Stimulated activated CD4-positive, alpha-beta T cell treated with anti-CD3 and anti-CD28 coated beads, Interleukin-12 subunit alpha, Interleukin-12 subunit beta, amount 100 ng/mL, for 24 hours (primary cell): ENCODE measurements around the gene ROPN1L.

Experiments used
- DNase-seq, 2 experiments: peaks; one replicate each; pipeline ENCODE4 v3.0.0-alpha.2; 2020; ENCODE audit warnings: low read depth in 2 of 2

ROPN1L gene

DNA sequence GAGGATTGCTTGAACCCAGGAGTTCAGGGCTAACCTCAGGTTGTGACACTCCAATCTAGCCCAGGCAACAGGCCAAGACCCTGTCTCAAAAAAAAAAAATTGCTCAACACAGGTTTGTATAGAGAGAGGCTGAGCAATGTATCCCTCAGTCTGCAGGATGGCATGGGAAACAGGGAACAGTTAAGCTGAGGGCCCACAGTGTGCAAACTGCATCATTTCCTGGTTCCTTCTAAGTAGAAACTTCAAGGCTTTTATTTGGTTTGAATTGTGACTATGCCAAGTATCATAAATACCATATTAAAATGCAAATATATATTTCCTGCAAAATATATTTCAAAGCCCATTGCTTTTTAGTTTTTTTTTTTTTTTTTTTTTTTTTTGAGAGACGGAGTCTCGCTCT is 13.7 kb upstream of the ROPN1L start:
- no peak for DNase-seq

DNA sequence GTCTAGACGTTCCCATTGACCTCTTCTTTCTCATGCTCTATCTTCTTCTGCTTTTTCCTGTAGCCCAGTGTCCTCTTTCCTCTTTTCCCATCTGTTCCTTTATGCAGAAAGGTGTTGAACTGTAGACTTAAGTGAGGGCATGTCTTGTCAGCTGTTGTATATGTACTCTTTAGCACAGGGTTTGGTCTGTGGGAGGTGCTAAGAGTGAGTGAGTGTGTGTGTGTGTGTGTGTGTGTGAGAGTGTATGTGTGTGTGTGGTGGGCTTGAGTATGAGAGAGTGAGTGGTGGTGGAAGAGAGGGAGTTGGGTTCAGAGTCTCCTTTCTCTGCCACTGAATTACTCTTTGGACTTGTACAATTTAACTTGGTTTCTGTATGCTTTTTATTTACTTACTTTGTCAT is 10.3 kb upstream of the ROPN1L start:
- DNase-seq, result no peak

DNA sequence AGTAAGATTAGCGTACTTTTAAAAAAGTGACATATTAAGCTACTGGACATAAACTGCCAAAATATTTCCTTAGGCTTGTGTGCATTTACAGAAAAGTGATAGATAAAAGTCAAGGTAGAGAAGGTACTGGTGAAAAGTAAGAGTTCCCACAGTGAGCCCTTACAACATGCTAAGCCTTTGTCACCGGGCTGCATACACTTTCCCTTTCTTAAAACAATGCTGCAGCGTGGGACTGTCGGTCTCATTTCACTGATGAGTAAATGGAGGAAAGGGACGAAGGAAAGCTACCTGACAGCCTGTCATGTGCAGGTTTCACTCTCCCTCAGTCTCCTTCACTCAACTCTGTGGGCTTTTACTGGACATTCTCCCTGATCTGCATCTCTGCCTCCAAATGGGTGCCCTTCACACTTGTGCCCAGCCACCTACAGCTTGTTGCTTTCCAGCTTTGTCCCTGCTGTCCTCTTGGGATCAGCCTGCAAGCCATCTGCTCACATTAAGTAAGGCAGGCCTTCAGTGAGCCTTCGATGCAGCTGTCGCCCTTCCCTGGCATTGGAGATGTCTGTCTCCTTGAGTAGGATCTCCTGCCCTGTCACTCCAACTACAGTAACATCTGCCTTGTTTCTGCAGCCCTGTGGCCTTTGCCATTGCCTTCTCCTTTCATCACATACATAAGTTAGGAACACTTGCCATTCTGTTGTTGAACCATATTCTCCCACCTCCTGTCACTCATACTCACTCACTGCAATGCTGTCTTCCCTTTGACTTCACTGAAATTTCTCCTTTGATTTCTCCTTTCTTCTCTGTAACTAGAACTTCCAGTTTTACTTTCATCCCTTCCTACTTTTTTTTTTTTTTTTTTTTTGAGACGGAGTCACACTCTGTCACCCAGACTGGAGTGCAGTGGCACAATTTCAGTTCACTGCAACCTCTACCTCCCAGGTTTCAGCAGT is 9.3 kb upstream of the ROPN1L start:
- DNase-seq, result no peak

DNA sequence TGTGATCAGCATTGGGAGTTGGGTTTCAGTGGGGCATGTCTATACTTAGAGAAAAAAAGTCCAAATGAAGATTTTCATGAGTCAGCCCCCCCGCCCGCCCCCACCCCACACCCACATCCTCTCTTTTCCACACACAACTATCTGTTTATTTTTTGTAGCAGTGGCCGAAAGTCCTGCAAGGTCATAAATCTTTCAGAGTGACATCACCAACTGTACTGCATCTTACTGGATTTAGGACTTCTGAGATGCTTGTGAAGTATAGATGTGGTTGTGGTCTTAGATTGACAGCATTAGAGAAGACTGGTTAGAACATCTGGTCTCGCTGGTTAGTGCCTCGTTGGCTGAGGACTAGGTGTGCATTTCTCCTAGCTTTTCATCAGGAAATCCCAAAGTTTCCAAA is 7.3 kb upstream of the ROPN1L start:
- DNase-seq, result no peak

DNA sequence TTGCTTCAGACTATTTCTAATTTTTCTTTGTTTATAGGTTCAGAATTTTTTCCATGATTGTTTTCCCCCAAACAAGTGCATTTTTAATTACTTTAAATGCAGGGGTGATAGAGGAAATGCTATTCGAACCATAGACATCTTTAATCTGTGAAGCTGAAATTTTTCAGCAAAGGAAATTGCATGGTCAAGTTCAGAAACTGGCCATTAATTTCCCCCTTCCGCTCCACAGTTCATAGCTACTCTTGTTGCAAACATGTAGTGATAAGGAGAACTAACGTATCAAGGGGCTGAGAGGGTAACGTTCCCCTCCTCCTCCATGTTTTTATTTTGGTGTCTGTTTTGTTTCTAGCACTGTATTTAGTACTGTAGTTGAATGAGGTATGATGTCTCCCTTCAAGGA is 3.4 kb upstream of the ROPN1L start:
- no peak for DNase-seq

DNA sequence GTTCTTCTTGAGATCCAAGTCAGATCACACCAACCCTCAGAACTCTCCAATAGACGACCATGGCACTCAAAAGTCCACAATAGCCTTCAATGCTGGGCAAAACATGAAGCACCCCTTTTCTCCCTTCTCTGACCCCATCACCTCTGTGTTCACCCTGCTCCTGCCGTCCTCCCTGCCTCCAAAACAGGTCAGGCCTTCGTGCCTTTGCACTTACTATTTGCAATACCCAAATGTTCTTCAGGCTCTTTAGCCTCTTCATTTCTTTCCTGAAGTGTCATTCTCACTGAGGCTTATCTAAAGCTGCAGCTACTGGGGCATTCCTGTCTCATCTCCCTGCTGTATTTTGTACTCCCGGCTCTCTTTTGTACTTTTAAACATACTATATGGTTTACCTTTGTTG is 2.0 kb upstream of the ROPN1L start:
- DNase-seq, result no peak

DNA sequence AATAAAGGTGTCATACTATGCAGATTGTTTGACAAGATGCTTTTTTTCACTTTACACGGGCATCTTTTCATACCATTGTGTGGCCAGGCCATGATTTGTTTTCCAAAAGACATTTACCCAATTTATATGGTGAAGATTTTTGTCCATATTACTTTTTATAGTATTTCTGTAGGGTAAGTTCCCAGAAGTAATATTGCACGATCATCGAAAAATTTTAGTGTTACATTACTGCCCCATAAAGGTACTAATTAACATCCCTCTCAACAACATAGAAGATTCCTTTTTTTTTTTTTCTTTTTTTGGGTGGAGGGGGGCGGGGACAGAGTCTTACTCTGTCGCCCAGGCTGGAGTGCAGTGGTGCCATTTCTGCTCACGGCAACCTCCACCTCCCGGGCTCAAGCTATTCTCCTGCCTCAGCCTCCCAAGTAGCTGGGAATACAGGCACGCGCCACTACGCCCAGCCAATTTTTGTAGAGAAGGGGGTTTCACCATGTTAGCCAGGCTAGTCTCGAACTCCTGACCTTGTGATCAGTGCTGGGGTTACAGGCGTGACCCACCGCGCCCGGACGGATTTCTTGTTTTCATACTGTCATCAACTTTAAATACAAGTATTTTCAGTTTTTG is 1.2 kb upstream of the ROPN1L start:
- no peak for DNase-seq

DNA sequence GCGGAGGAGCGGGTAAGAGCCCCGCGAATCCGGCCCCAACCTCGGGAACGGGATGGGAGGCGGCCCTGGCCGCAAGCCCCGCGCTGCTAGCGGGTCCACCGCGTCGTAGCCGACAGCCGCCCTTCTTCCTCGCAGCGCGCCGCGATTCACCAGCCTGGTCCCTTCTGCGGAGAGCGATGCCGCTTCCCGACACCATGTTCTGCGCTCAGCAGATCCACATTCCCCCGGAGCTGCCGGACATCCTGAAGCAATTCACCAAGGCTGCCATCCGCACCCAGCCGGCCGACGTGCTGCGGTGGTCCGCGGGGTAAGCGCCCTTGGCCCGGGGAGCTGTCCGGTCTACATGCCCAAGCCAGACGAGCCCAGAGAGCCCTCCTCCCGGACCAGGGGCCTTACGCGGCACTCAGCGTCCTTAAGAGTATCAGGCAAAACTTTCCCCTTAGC is 335 bp downstream of the ROPN1L start:
- DNase-seq, result no peak

DNA sequence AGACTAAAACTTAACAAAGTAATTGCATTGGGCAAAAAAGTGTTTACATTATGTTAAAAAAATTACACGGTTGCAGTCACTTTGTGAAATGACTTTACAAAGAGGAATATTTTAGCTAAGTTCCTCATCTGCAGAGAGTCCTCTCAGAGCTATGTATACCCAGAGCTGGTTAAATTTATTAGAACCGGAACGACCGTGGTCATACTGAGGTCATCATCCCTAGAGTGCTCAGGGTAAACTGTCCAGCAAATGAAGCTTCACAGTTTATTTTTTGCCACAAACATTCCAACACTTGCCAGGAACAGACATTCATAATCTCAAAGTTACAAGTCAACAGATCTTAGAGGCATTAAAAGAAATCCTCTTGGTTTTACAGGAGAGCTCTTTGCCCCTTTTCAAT is 897 bp downstream of the ROPN1L start:
- no peak for DNase-seq

DNA sequence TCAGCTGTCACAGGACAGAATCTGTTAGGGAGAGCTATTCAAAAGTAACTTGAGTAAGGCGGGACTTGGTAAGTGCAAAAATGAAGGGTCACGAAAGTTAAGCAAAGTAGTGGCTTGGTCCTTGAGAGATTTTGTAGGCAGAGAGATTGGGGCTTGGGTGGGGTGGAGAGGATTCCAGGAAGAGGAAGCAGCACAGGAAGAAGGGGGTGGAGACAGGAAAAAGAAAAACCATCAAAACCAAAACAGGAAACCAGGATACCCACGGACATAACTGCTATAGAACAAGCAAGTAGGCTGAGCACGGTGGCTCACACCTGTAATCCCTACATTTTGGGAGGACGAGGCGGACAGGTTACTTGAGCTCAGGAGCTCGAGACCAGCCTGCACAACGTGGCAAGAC is 3.7 kb downstream of the ROPN1L start:
- DNase-seq, result no peak

DNA sequence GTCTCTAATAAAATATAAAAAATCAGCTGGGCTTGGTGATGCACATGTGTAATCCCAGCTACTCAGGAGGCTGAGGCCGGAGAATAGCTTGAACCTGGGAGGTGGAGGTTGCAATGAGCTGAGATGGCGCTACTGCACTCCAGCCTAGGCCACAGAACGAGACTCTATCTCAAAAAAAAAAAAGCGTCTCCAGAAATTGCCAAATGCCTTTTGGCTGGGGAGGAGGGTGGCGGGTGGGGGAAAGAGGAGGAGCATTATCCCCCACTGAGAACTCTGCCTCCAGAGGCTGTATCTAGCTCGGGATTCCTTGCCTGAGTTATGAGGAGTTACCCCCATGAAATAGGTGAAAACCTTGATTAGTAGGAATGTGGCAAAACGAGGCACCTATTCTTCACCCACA is 4.8 kb downstream of the ROPN1L start:
- no peak for DNase-seq

DNA sequence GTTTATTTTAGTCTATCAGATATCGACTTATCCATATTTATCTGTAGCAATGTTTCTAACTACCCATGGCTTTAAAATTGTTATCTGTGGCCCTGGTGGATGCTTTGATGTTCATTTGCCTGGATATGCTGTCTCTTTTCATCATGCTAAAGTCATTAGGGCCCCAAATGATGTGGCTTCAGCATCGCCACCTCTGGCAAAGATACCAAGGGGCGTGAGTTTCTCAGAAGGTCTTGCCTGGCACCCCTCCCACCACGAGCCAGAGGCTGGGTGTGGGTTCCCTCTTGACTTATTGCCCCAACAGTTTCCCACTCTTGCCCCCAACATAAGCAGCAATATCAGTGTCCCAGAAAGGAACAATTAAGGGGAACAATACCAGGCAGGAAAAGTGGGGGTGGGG is 5.4 kb downstream of the ROPN1L start:
- no peak for DNase-seq

DNA sequence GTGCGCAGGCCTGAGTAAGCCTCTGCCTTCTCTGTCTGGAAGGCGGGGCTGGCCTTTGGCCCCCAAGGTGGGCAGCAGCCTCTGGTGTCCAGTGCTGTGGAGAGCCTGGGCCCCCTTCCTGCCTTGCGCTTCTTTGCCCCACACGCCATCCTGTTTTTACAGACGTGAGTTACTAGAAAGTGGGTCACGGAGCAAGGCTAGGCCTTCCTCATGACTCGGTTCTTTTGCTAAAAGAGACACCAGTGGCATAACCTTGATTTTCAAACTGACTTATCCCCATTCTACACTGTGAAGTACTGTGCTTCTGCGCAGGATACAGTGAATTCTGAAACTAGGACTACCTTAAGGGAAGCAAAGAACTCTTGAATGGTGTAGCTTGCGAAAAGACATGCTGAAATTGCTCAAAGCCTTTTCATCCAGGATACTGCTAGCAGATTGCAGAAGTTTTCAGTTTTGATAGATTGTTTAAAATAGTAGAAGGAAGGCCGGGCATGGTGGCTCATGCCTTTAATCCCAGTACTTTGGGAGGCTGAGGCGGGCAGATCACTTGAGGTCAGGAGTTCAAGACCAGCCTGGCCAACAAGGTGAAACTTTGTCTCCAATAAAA is 7.2 kb downstream of the ROPN1L start:
- DNase-seq, result no peak

DNA sequence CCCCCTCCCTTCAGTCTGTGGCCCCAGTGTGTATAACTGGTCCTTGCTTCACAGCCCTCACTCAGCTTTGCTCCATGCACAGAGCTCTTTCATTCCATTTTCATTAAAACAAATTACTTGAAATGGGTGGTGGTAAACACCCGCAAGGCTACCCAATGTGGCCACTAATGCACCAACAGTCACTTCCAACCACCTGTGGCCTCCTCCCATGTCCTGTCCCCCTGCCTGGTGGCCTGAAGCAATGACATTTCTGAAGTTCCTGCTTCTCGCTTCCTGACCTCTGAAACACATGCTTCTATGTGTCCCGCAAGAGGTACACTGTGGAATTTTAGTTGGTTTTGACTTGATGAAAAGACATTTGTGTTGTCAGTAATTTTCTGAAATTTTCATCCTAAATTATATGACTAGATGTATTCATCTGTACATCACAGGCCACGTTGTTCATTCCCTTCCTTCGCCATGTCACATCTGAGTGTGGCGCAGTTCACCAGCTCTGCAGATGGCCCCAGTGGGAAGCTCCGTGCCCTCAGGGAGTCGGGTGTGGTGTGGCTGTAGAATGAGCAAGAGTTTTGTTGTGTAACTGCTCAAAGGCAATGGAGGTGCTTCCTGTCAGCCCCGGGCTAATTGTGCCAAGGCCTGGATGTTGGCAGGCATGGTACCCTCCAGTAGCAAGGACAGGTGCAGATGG is 9.6 kb downstream of the ROPN1L start:
- DNase-seq, result no peak

DNA sequence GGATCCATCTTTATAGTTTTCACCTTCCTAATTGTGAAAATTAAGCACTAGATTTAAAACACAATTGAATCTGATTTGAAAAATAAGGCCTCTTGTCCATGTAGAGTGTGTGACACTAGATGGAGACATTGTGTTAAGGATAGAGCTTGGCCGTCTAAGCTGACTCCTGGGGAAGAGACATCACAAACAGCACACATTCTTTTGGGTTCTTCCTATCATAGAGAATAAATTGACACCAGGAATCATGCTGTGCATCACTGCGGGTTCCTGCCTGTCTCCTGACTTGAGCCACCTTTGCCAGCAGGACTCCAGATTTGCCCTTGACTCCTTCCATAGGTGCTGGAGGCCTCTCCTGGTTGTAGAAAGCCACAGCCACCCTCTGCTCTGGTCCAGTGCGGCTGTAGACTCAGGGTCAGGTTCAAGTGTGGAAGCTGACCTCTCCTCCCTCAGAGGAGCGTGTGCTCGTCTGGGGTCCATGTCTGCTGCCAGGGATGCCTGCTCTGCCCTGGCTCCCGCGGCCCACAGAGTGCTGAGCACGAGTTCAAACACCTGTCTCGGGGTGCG is 11.2 kb downstream of the ROPN1L start:
- no peak for DNase-seq

DNA sequence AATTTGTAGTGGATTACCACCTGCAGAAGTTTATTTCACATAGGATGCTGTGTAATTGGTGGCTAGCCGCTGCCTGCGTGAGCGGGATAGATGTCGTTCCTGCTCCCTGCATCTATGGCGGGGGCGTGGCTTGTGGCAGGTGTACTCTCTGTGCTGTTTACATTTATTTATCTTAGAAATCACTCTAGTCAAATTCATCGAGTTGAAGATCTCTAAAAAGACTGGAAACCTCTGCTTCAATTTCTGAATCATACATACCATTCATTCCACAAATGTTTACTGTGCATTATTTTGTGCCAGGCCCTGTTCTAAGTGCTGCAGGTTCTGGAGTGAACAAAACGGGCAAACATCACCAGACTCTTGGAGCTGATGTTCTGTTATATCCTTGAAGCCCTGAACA is 11.9 kb downstream of the ROPN1L start:
- no peak for DNase-seq

DNA sequence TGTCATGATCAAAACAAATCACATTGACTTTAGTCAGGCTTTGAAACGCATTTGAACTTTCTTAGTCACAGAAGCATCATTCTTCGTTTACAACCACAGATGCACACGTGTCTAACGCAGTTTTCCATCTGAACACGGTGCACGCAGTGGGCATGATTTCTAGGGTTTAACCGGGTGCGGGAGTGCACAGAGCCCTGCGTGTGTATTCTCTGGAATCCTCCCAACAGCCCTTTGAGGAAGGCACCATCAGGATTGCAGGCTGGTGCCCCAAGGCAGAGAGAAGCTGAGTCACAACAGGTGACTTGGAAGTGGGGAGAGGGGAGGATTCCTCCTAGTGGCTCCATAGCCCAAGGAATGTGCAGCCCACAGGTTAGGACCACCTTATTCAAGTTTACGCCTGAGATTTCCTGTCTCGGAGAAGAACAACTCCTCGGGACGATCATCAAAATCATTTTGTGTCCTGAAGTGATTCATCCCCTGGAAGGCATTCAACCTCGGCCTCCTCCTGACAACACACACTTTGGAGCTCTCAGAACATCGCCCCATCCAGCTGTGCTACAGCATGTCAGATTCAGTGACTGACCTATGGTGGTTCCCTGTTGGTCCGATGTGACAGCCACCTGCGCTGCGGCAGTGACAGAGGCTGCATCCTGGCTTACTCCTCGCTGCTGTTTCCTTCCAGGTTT is 13.1 kb downstream of the ROPN1L start:
- DNase-seq, result no peak

DNA sequence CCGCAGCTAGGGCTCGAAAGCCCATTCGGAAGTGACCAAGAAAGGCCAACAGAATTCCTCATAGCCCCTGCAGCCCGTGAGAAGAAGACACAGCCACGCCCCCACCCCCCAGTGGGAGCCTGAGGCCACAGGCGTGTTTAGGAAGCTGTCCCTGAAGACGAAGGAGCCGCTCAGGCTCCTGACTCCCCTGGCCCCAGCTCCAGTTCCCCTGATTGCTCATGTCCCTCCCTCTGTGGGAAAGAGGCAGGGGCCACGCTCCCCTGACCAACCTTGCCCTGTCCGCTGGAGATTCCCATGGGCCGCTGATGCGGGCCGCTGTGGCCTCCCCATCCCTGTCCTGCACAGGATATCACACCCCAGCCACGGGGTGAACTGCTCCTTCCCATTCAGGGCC is 13.6 kb downstream of the ROPN1L start:
- no peak for DNase-seq

DNA sequence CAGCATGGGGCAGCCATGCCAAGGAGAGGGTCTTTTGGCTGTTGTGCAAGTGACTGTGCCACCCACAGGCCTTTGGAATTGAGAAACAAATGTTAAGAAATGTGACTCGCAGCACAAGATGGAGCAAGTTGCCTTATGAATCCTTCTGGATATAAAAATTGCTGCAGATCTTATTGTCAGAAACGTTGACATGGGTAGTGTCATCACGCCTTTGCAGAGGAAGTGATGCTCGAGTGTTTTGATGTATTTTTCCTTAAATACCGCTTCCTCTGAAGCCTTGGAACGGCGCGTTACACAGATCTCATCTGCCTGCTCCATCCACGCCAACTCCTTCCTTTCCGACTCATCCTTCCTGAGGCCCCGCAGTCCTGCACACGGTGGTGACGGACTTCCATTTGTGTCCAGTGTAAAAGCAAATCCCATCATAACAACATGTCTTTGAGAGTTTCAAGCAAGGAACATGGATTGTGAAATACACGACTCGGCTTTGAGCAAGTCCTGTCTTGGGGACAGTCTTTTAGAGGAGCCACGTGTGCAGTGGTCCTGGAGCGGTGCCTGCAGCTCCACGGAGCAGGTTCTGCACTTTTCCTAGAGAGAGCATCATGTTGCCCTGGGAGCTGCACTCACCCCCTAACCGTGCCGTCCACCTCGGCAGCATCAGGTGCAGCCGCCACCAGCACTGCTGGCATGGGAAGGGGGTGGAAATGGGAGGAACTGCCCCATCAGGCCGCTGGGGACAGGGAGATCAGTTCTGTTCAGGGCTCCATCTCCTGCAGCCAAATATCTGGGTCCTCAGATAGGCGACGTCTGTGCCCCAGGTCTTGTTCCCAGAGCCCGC is 15.1 kb downstream of the ROPN1L start:
- no peak for DNase-seq
